Mesothelial cell of epicardium (in vitro differentiated cells): Measurements from ENCODE around the gene TMEM131L. TPM values are rescaled to one million over a fixed set of nuclear protein-coding genes. Genes with fewer than 3 reads are reported as not detected.

Source experiments
- DNase-seq, 2 experiments: peaks; one replicate each; pipeline ENCODE4 v3.0.0; 2021; ENCODE audit warnings: low spot score in 2 of 2; ENCODE audit not compliant: unreplicated experiment in 2 of 2
- H3K27ac Mint-ChIP-seq: 2 replicates; pipeline ENCODE4 v1.8.0; 2021; ENCODE audit warnings: mixed read lengths
- H3K27me3 Mint-ChIP-seq: 2 replicates; pipeline ENCODE4 v1.8.0; 2021; ENCODE audit warnings: low read depth, mixed read lengths
- H3K36me3 Mint-ChIP-seq: 2 replicates; pipeline ENCODE4 v1.8.0; 2021; ENCODE audit warnings: mixed read lengths
- H3K4me1 Mint-ChIP-seq: 2 replicates; pipeline ENCODE4 v1.8.0; 2021; ENCODE audit warnings: mixed read lengths
- H3K4me3 Mint-ChIP-seq: 2 replicates; pipeline ENCODE4 v1.8.0; 2021; ENCODE audit warnings: mild to moderate bottlenecking, moderate library complexity, mixed read lengths
- H3K9me3 Mint-ChIP-seq: 2 replicates; pipeline ENCODE4 v1.8.0; 2021; ENCODE audit warnings: mixed read lengths
- total RNA-seq: library from RNA; stranded (reverse); gene quantifications from 3 replicates; pipeline ENCODE4 v1.2.1, GENCODE V29; 2021
- TF ChIP-seq, protein P1 (sequence below): fragments of 200-600 bp; sonication (generic); IDR thresholded peaks from one replicate; pipeline ENCODE4 v1.5.0; 2021; ENCODE audit warnings: antibody characterized with exemption; ENCODE audit not compliant: unreplicated experiment

TMEM131L gene
- total RNA-seq, 1 donor from 2014 or later, result 13.9 TPM

DNA sequence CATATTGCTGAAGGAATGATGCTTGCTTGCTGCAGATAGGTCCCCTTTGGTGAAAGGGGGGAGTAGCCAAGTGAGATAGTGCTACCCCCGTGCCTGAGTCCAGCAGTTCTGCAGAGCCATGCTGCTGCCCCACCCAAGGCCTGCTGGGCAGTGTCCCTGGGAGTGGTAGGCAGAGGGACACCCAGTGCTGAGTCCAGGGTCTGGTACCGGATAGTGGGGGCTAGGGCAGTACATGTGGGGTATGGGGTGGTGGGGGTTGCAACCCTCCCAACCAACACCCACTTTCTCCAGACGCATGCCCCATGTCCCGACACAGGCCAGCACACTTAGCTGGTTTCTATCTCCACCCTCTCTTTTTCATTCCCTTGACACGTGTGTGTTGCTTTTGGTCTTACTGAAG lies 155.9 kb downstream of the TMEM131L start:
- H3K27me3 Mint-ChIP-seq, result no peaks in the 10 kb centered on the region
- H3K9me3 Mint-ChIP-seq, result peaks cover 2% of the 10 kb centered on the region
- H3K36me3 Mint-ChIP-seq, result peaks cover 11% of the 10 kb centered on the region
- TF ChIP-seq, protein P1, sequence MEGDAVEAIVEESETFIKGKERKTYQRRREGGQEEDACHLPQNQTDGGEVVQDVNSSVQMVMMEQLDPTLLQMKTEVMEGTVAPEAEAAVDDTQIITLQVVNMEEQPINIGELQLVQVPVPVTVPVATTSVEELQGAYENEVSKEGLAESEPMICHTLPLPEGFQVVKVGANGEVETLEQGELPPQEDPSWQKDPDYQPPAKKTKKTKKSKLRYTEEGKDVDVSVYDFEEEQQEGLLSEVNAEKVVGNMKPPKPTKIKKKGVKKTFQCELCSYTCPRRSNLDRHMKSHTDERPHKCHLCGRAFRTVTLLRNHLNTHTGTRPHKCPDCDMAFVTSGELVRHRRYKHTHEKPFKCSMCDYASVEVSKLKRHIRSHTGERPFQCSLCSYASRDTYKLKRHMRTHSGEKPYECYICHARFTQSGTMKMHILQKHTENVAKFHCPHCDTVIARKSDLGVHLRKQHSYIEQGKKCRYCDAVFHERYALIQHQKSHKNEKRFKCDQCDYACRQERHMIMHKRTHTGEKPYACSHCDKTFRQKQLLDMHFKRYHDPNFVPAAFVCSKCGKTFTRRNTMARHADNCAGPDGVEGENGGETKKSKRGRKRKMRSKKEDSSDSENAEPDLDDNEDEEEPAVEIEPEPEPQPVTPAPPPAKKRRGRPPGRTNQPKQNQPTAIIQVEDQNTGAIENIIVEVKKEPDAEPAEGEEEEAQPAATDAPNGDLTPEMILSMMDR, result no peak
- H3K4me1 Mint-ChIP-seq, result peaks cover 33% of the 10 kb centered on the region
- DNase-seq, result no peak
- no peak overlapping the region for H3K27ac Mint-ChIP-seq
- H3K4me3 Mint-ChIP-seq, result no peak overlapping the region

- H3K27me3 Mint-ChIP-seq, result no peaks in the 10 kb centered on the region
- no peak overlapping the region for H3K27ac Mint-ChIP-seq
- H3K4me3 Mint-ChIP-seq, result no peak overlapping the region
- peaks cover 33% of the 10 kb centered on the region for H3K4me1 Mint-ChIP-seq
- DNase-seq, result no peak
- TF ChIP-seq, protein P1, result no peak
- H3K36me3 Mint-ChIP-seq, result peaks cover 9% of the 10 kb centered on the region
- no peaks in the 10 kb centered on the region for H3K9me3 Mint-ChIP-seq
Observed at GRCh38 chr4:153622778-153623240, 156.6 kb downstream of the TMEM131L start.

DNA sequence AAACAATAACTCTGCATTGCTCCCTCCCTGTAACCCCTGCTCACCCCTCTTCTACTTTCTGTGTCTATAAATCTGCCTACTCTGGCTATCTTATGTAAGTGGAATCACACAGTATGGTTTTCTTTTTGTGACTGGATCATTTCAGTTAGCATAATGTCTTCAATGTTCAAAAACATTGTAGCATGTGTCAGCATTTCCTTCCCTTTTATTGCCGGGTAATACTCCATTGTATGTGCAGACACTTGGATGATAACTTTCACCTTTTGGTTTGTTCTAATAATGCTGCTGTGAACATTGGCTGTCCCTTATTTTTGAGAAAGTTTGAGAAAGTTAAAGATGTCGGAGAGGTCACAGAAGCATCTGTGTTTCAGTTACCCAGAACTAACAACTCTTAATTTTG lies 157.3 kb downstream of the TMEM131L start:
- no peaks in the 10 kb centered on the region for H3K9me3 Mint-ChIP-seq
- peaks cover 33% of the 10 kb centered on the region for H3K4me1 Mint-ChIP-seq
- H3K27ac Mint-ChIP-seq, result no peak overlapping the region
- TF ChIP-seq, protein P1, result no peak
- DNase-seq, result no peak
- no peaks in the 10 kb centered on the region for H3K27me3 Mint-ChIP-seq
- H3K36me3 Mint-ChIP-seq, result peaks cover 9% of the 10 kb centered on the region
- H3K4me3 Mint-ChIP-seq, result no peak overlapping the region

DNA sequence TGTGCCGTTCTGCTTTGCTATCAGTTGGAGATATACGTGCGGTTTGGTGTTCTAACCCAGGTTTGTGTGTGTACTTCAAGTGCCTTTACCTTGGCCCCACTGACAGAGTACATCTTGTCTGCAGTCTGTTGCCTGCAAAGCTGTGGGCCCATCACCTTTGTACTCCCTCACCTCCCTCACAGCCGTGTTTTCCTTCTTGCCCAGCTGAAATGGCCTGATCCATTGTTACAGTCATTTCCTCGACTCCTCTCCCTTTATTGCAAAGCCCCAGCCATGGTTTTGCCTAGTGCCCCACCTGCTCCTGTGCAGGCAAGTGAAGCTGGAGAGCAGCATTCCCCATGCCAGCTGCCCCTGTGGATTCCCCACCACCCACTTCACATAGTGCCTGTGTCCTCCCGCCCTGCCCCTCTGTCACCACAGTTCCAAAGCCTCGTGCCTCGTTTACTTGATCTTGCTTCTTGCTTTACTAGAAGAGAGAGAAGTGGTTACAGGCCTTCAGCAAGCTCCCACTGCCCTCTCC lies 162.7 kb downstream of the TMEM131L start:
- Mint-ChIP-seq H3K36me3 (peaks cover 24% of the 10 kb centered on the region), H3K9me3 (peaks cover 4% of the 10 kb centered on the region), H3K4me1 (no peaks in the 10 kb centered on the region), H3K27ac (no peak overlapping the region), H3K4me3 (no peak overlapping the region), H3K27me3 (no peaks in the 10 kb centered on the region)
- TF ChIP-seq, protein P1, result no peak
- no peak for DNase-seq

GRCh38 chr4:153629776-153630175 lies 163.6 kb downstream of the TMEM131L start:
- H3K9me3 Mint-ChIP-seq, result peaks cover 4% of the 10 kb centered on the region
- H3K36me3 Mint-ChIP-seq, result peaks cover 28% of the 10 kb centered on the region
- no peak overlapping the region for H3K27ac Mint-ChIP-seq

More at GRCh38 chr4:153629776-153630175, 163.6 kb downstream of the TMEM131L start:
- H3K4me3 Mint-ChIP-seq, result no peak overlapping the region
- H3K27me3 Mint-ChIP-seq, result no peaks in the 10 kb centered on the region
- H3K4me1 Mint-ChIP-seq, result no peaks in the 10 kb centered on the region
- no peak for DNase-seq
- TF ChIP-seq, protein P1, result no peak
